ENCODE measurements around the gene SIGLEC11.

DNA sequence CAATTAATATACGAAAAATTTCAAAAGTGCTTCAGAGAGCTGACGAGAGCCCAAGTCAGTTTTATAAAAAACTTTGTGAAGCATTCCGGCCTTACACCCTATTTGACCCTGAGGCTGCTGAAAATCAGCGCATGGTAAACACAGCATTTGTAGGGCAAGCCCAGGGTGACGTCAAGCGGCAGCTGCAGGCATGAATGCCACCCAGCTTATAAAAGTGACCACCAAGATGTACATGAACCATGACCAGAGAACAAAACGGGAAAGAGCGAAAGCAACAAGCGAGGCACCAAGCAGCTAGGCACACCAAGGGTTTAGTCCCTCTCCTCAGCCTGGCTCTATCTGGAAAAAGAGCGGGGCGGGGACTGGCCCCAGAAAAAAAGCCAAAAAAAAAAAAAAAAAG is 6.0 kb downstream of the SIGLEC11 start:
- TF ChIP-seq CTCF (IDR thresholded peaks at IDR 0.05; ENCODE audit: low read length) = no peak
- TF ChIP-seq EZH2 (IDR thresholded peaks at IDR 0.05; ENCODE audit: borderline replicate concordance, low read length) = no peak

Measured in OCI-LY1 (cell line).